ENCODE measurements around the gene KRT36. TPM values are rescaled to one million over a fixed set of nuclear protein-coding genes. Genes with fewer than 3 reads are reported as not detected.

KRT36 gene
- total RNA-seq, 6 experiments from 2014 or later = not detected

GRCh38 chr17:41490000-41490990 lies 585 bp upstream of the KRT36 start:
- no peak overlapping the region for H3K27ac Mint-ChIP-seq

DNA sequence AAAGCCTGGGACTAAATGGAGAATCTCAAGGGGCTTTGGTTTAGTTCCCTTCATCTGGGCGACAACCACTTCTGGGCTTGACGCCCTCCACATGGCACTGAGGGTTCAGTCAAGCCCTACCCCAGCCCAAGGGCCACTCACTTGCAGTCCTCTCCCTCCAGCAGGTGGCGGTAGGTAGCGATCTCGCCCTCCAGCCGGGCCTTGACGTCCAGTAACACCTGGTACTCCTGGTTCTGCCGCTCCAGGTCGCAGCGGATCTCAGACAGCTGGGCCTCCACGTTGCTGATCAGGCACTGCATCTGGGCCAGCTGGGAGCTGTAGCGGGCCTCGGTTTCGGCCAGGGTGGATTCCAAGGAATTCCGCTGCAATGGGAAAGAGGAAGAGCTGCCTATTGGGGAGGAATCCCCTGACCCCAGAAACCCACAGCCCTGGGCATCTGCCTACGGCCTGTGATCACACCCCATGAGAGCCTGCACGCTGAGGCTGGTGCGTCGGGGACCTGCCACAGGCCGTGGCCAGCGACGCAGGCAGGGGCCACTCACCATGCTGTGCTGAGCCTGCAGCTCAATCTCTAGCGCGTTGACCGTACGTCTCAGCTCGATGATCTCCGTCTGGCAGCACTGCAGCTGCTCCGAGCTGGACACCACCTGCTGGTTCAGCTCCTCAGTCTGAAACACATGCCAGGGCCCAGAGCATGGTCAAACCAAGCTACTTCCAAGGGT lies 2.7 kb downstream of the KRT36 start:
- H3K4me1 Mint-ChIP-seq (ENCODE audit: low read depth) = peaks cover 24% of the 10 kb centered on the region
- peak; percentile 63 for TF ChIP-seq CTCF (IDR thresholded peaks at IDR 0.05)
- peaks cover 6% of the 10 kb centered on the region for H3K27me3 Mint-ChIP-seq (ENCODE audit: insufficient read depth)
- no peaks in the 10 kb centered on the region for H3K36me3 Mint-ChIP-seq (ENCODE audit: low read depth)
- no peak overlapping the region for H3K4me3 Mint-ChIP-seq
- H3K9me3 Mint-ChIP-seq = no peaks in the 10 kb centered on the region
- DNase-seq = no peak
- no peak overlapping the region for H3K27ac Mint-ChIP-seq

More at GRCh38 chr17:41490000-41490990, 585 bp upstream of the KRT36 start:
- Mint-ChIP-seq H3K36me3 (ENCODE audit: low read depth) (no peaks in the 10 kb centered on the region), H3K4me1 (ENCODE audit: low read depth) (peaks cover 31% of the 10 kb centered on the region), H3K27me3 (ENCODE audit: insufficient read depth) (peaks cover 3% of the 10 kb centered on the region), H3K9me3 (no peaks in the 10 kb centered on the region), H3K4me3 (no peak overlapping the region)
- no peak for TF ChIP-seq CTCF (IDR thresholded peaks at IDR 0.05)
- no peak for DNase-seq

DNA sequence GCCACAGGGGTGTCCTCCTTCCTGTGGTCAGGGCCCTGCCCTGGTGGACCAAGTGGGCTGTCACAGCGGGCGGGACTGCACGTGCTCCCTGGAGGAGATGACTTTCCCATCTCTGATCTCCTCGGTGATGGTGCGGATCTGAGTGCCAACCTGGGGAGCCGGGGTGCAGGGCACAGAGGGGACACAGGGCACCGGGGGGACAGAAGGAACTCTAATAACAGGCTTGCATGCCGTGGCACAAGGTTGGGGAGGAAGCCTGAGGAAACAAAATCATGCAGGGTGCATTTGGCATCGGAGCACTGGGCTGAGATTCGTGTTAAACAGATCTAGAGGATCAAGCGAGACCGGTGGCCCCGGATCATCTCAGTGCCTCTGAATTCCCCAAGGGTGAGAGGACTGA lies 3.4 kb downstream of the KRT36 start:
- H3K27ac Mint-ChIP-seq = no peak overlapping the region
- H3K27me3 Mint-ChIP-seq (ENCODE audit: insufficient read depth) = peaks cover 6% of the 10 kb centered on the region
- DNase-seq = no peak
- H3K36me3 Mint-ChIP-seq (ENCODE audit: low read depth) = no peaks in the 10 kb centered on the region
- TF ChIP-seq CTCF (IDR thresholded peaks at IDR 0.05) = no peak
- H3K4me3 Mint-ChIP-seq = no peak overlapping the region
- no peaks in the 10 kb centered on the region for H3K9me3 Mint-ChIP-seq
- peaks cover 24% of the 10 kb centered on the region for H3K4me1 Mint-ChIP-seq (ENCODE audit: low read depth)

GRCh38 chr17:41484920-41485904 lies 4.5 kb downstream of the KRT36 start:
- Mint-ChIP-seq H3K9me3 (no peaks in the 10 kb centered on the region), H3K27me3 (ENCODE audit: insufficient read depth) (peaks cover 8% of the 10 kb centered on the region), H3K27ac (no peak overlapping the region), H3K4me1 (ENCODE audit: low read depth) (peaks cover 17% of the 10 kb centered on the region), H3K4me3 (no peak overlapping the region), H3K36me3 (ENCODE audit: low read depth) (no peaks in the 10 kb centered on the region)
- no peak for DNase-seq
- TF ChIP-seq CTCF (IDR thresholded peaks at IDR 0.05) = no peak

Data from HFFc6 (cell line).